ENCODE results near the gene ALLC.

ALLC gene

GRCh38 chr2:3703236-3703756 is 45.3 kb downstream of the ALLC start, which contains the start of gene DCDC2C:
DCDC2C (plus strand) TSS chr2:3703575; CDS start chr2:3703752, 177 bp downstream.
- Histone ChIP-seq H3K79me2 (ENCODE audit: insufficient read depth, low read length) (no peaks in the 10 kb centered on the region), H2AFZ (ENCODE audit: low read length) (no peak within 1 kb of the TSS), H3K9me2 (replicated peaks; ENCODE audit: low read depth, low read length) (no peaks in the 10 kb centered on the region), H3K4me1 (ENCODE audit: insufficient read depth, low read length, poor library complexity, severe bottlenecking) (no peaks in the 10 kb centered on the region), H3K4me2 (ENCODE audit: low read depth, low read length, poor library complexity, severe bottlenecking) (no peak within 1 kb of the TSS), H4K20me1 (ENCODE audit: insufficient read depth, low read length, poor library complexity, severe bottlenecking) (no peaks in the 10 kb centered on the region), H3K9me3 (ENCODE audit: insufficient read depth, low read depth, low read length) (no peaks in the 10 kb centered on the region), H3K27me3 (ENCODE audit: insufficient read depth, low read length, poor library complexity, severe bottlenecking) (no peaks in the 10 kb centered on the region), H3F3A (ENCODE audit: low read depth) (no peaks in the 10 kb centered on the region), H3K9ac (ENCODE audit: low read depth, low read length, poor library complexity, severe bottlenecking) (no peak within 1 kb of the TSS), H3K4me3 (ENCODE audit: low read length, poor library complexity, severe bottlenecking) (no peak within 1 kb of the TSS), H3K36me3 (ENCODE audit: insufficient read depth, low read length) (no peaks in the 10 kb centered on the region)
- no peak for TF ChIP-seq CTCF (conservative IDR thresholded peaks at IDR 0.05; ENCODE audit: low read length)
- TF ChIP-seq EZH2phosphoT487 (IDR thresholded peaks at IDR 0.05; ENCODE audit: borderline replicate concordance) = no peak

DNA sequence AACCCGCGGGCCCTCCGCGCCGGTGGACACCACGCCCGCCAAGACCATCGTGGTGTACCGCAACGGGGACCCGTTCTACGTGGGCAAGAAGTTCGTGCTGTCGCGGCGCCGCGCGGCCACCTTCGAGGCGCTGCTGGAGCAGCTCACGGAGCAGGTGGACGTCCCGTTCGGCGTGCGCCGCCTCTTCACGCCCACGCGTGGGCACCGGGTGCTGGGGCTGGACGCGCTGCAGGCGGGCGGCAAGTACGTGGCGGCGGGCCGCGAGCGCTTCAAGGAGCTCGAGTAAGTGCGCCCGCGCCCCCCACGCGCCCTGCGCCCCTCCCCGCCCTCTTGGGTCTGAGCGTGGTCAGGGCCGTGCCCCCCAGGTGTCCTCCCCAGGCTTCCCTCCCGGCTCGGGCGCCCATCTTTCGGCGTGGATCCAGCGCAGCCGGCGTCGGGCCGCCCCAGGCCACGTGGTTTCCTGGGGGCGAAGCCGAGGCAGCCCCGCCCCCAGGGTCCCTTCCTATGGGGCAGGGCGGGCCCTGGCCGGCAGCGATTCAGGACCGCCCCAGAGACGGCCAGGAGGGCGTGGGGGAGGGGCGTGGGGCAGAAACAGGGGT is 45.9 kb downstream of the ALLC start:
- Histone ChIP-seq H3K4me1 (ENCODE audit: insufficient read depth, low read length, poor library complexity, severe bottlenecking) (no peaks in the 10 kb centered on the region), H3K36me3 (ENCODE audit: insufficient read depth, low read length) (no peaks in the 10 kb centered on the region), H3K9ac (ENCODE audit: low read depth, low read length, poor library complexity, severe bottlenecking) (no peak overlapping the region), H2AFZ (ENCODE audit: low read length) (no peak overlapping the region), H4K20me1 (ENCODE audit: insufficient read depth, low read length, poor library complexity, severe bottlenecking) (no peaks in the 10 kb centered on the region), H3K9me2 (replicated peaks; ENCODE audit: low read depth, low read length) (no peaks in the 10 kb centered on the region), H3K27me3 (ENCODE audit: insufficient read depth, low read length, poor library complexity, severe bottlenecking) (no peaks in the 10 kb centered on the region), H3K9me3 (ENCODE audit: insufficient read depth, low read depth, low read length) (no peaks in the 10 kb centered on the region), H3K4me3 (ENCODE audit: low read length, poor library complexity, severe bottlenecking) (no peak overlapping the region), H3K79me2 (ENCODE audit: insufficient read depth, low read length) (no peaks in the 10 kb centered on the region), H3K4me2 (ENCODE audit: low read depth, low read length, poor library complexity, severe bottlenecking) (no peak overlapping the region), H3F3A (ENCODE audit: low read depth) (no peaks in the 10 kb centered on the region)
- no peak for TF ChIP-seq CTCF (conservative IDR thresholded peaks at IDR 0.05; ENCODE audit: low read length)
- no peak for TF ChIP-seq EZH2phosphoT487 (IDR thresholded peaks at IDR 0.05; ENCODE audit: borderline replicate concordance)

- Histone ChIP-seq H3F3A (ENCODE audit: low read depth) (no peaks in the 10 kb centered on the region), H3K9me2 (replicated peaks; ENCODE audit: low read depth, low read length) (no peaks in the 10 kb centered on the region), H2AFZ (ENCODE audit: low read length) (no peak overlapping the region), H3K9ac (ENCODE audit: low read depth, low read length, poor library complexity, severe bottlenecking) (no peak overlapping the region), H3K36me3 (ENCODE audit: insufficient read depth, low read length) (no peaks in the 10 kb centered on the region), H3K27me3 (ENCODE audit: insufficient read depth, low read length, poor library complexity, severe bottlenecking) (no peaks in the 10 kb centered on the region), H3K4me3 (ENCODE audit: low read length, poor library complexity, severe bottlenecking) (no peak overlapping the region), H3K4me2 (ENCODE audit: low read depth, low read length, poor library complexity, severe bottlenecking) (no peak overlapping the region), H3K9me3 (ENCODE audit: insufficient read depth, low read depth, low read length) (no peaks in the 10 kb centered on the region), H3K4me1 (ENCODE audit: insufficient read depth, low read length, poor library complexity, severe bottlenecking) (no peaks in the 10 kb centered on the region), H3K79me2 (ENCODE audit: insufficient read depth, low read length) (no peaks in the 10 kb centered on the region), H4K20me1 (ENCODE audit: insufficient read depth, low read length, poor library complexity, severe bottlenecking) (no peaks in the 10 kb centered on the region)
- no peak for TF ChIP-seq CTCF (conservative IDR thresholded peaks at IDR 0.05; ENCODE audit: low read length)
Observed at GRCh38 chr2:3704692-3705091, 46.7 kb downstream of the ALLC start.

All from Loucy (cell line).